SK-N-DZ (cell line): ENCODE data around the gene PYGB.

Source experiments
- DNase-seq: peaks from one replicate; pipeline ENCODE4 v3.0.0-alpha.2; 2015; ENCODE audit warnings: low spot score

PYGB gene

DNA sequence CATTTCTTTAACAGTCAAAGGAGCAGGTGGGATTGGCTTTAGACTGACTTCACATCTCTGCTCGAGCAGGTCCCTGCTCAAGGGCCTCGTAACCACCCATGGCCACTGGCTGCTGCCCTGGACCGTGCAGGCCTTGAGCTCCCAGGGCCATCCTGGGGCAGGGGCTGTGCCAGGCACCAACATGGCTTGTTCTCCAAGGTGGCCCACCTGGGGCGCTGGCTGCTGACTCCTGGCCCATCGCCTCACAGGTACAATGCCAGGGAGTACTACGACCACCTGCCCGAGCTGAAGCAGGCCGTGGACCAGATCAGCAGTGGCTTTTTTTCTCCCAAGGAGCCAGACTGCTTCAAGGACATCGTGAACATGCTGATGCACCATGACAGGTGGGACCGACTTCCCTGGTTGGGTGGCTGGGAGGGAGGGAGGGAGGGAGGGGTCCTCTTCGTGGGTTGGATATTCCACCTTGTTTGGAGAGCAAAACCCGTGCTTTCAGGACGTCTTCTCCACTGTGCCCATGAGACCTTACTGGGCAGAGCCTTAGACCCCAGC lies 46.1 kb downstream of the PYGB start:
- no peak for DNase-seq

DNA sequence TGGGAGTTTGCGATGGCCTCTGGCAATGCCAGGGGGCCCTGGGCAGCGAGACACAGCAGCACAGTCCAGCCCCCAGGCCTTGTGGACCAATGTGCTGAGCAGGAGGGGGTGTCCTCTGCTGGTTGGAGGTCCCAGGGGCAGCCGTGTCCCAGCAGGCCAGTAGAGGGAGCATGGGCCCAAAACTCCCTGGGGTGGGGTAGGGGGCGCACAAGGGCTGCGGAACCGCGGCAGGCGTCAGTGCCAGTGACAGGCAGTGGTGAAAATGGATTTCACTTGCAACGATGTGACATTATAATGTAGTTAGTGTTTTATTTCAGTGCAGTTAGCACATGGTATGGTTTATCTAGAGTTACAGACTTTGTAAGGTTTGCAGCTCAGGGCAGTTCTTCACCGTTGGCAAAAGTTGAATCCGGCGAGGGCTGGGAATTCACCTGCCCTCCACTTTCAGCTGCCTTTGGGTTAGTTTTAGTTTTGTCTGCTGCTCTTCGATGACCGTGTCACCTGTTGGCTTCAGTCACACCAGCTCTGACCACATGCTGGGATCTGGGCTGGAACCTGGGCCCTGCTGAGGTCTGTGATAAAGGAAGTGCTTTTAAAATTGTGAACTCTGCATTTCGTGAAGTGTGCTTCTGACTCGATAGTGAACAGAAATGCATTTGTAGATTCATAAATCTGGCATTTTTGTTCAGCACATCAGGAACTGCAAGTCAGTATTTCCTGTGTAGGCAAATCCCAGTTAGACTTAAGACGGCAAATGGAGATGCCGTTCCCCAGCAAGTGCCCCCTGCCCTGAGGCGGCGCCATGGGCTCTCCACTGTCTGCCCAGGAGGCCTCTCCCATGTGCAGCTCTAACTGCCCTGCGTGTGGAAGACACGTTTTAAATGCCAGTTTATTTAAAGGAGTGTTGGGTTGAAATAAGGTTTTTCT lies 46.8 kb downstream of the PYGB start:
- DNase-seq: peak; percentile 70

DNA sequence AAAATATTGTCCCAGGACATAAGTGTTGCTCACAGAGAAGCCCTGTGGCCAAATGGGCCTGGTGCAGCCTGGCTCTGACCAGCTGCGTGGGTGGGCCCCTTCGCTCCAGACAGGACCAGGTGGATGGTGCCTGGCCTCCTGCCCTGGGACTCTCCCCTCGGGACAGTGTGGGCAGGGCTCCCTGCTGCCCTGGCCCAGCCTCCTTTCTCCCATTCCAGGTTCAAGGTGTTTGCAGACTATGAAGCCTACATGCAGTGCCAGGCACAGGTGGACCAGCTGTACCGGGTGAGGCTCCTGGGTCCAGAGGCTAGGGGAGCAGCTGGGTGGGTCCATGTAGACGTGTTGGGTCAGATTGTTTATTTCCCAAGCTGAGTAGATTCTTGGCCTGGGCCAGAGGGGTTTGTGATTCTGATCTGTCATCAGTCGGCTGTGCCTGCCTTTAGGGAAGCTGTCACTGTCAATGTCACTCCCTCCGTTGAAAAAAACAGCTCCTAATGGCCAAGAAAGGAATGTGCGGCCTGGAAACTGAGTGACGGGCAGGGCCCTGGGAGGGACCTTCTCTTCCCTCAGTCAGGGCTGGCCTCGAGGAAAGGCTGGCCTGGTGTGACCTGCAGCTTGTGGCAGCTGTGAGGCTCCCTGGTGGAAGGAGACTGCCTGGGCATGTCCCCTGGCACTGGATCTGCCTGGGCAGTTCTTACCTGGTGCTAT lies 47.7 kb downstream of the PYGB start:
- peak; percentile 71 for DNase-seq

DNA sequence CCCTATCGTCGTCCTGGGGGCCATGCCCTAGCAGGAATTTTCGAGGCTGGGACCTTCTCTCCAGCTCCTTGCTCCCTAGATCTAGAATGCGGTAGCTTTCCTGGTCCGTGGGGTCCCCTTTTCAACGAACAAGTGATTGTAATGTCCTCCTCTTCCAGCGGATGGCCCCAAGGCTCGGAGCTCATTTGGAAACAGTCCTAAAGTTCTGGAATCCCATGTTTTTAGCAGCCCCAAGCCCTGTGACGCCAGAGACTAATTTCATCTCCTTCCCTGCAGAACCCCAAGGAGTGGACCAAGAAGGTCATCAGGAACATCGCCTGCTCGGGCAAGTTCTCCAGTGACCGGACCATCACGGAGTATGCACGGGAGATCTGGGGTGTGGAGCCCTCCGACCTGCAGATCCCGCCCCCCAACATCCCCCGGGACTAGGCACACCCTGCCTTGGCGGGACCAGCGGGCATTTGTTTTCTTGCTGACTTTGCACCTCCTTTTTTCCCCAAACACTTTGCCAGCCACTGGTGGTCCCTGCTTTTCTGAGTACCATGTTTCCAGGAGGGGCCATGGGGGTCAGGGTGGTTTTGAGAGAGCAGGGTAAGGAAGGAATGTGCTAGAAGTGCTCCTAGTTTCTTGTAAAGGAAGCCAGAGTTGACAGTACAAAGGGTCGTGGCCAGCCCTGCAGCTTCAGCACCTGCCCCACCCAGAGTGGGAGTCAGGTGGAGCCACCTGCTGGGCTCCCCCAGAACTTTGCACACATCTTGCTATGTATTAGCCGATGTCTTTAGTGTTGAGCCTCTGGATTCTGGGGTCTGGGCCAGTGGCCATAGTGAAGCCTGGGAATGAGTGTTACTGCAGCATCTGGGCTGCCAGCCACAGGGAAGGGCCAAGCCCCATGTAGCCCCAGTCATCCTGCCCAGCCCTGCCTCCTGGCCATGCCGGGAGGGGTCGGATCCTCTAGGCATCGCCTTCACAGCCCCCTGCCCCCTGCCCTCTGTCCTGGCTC lies 48.5 kb downstream of the PYGB start:
- peak; percentile 49 for DNase-seq

DNA sequence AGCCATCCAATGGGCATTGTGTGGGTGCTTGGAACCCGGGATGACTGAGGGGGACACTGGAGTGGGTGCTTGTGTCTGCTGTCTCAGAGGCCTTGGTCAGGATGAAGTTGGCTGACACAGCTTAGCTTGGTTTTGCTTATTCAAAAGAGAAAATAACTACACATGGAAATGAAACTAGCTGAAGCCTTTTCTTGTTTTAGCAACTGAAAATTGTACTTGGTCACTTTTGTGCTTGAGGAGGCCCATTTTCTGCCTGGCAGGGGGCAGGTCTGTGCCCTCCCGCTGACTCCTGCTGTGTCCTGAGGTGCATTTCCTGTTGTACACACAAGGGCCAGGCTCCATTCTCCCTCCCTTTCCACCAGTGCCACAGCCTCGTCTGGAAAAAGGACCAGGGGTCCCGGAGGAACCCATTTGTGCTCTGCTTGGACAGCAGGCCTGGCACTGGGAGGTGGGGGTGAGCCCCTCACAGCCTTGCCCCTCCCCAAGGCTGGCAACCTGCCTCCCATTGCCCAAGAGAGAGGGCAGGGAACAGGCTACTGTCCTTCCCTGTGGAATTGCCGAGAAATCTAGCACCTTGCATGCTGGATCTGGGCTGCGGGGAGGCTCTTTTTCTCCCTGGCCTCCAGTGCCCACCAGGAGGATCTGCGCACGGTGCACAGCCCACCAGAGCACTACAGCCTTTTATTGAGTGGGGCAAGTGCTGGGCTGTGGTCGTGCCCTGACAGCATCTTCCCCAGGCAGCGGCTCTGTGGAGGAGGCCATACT lies 49.4 kb downstream of the PYGB start:
- no peak for DNase-seq

DNA sequence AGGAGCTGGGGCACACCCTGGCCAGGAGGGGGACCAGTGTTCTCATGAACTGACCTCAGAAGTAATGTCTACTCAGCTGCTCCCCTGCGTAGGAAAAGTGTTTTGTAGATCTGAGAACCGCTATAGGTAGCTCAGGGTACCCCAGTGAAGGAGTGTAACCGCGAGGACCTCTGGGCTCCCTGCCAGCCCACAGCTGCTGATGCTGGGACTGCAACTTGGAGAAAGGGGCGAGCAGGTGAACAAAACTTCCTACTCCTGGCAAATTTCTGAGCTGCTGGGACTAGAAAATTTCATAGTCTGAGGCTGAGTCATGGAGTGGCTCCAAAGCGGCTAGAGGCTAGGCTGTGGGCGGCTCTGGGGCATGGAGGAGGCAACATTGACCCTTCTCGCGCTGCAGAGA lies 51.9 kb downstream of the PYGB start:
- no peak for DNase-seq

DNA sequence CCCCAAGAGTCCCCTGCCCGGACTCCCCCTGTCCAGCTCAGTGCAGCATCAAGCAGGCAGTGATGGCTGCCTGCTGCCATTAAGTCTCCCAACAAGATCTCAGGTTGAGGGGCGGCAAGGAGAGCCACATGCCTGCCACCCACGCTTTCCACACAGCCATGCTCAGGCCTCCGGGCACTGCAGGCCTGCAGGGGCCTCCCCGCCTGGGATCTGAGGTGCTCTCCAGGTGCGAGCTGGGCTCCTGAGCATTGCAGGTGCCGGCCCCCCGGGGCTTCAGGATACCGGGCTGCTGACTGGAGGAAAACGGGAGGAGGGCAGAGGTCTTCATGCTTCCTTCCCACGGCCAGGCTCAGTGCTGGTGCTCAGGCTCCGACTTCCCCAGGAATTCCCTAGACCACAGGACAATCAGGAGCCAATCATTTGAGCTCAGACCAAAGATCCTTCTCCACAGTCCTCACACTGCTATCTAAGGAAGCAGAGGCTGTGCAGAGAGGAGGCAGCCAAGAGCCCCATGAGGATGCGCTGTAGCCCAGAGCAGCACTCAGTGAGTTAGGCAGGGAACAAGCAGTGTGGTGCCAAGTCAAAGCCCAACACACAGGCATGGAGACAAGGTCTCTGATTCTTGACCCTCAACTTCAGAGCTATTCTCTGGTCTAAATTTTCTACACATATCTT lies 52.7 kb downstream of the PYGB start:
- DNase-seq: no peak

DNA sequence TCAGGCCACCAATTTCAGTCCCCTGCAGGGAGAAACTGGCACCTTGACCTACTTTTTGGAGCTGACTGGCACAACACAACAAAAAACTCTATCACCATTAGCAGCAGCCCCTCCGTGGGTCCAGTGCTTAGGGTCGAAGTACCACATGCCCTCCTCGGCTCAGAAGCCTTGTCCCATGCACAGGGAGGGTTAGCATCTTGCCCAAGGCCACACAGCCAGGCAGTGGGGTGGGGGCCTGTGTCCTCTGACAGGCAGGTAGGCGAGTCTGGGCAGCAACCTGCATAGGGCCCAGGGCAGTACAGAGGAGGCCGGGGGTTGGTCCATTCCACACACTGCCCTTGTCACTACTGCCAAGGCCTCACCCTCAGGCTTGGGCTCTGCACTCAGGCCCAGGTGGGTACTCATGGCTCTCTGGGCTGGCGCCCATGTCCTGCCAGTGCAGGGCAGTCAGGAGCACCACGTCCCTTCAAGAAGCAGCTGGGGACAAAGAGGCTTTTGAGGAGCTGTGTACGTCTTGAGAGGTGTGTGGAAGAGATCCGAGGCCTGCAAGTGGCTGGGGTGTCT lies 53.6 kb downstream of the PYGB start:
- no peak for DNase-seq

DNA sequence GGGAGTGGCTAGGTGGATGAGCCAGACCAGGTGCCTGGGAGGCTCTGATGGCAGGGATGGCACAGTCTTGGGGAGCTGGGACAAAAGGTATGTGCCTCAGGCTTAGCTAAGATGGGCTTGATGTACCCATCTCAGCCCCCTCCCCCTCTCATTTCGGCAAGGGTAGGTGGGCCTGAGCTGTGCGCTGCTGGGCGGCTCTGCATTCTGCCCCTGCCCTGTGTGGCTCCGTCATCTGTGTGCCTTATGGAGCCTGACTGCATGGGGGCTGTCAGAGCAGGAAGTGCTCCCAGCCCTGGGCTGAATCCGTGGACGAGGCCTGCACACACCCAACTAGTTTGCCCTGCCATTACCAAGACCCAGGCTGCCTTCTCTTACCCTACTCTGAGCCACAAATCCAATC lies 54.7 kb downstream of the PYGB start:
- DNase-seq: no peak

DNA sequence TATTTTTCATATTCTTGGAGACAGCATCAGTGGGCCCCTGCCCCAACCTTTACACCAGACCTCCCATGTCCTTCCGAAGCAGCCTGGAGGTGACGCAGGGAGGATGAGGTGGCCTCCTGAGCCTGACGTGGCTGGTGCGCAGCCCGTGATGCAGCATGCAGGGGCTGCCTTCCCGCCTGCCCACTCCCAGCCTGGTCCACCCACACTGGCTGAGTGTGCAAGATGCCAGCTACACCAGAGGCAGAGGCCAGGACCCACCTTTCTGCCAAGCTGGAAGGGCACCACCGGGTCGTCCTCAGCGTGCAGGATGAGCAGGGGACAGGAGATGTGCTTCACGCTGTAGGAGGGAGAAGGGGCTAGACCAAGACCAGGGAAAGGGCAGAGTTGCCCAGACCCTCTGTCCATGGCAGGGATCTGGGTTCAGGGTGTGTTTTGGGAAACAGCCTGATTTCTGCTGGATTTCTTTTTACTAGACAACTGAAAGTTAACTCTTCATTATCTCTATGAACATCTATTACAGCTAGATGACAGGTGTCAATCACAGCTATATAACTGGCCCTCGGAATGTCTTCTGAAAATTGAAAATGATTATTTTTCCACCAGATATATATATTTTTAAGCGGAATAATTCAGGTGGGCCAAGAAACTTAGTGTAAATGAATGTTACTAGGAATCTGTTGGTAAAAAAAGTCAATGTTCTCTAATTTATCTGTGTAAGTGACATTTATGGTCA lies 55.6 kb downstream of the PYGB start:
- no peak for DNase-seq

DNA sequence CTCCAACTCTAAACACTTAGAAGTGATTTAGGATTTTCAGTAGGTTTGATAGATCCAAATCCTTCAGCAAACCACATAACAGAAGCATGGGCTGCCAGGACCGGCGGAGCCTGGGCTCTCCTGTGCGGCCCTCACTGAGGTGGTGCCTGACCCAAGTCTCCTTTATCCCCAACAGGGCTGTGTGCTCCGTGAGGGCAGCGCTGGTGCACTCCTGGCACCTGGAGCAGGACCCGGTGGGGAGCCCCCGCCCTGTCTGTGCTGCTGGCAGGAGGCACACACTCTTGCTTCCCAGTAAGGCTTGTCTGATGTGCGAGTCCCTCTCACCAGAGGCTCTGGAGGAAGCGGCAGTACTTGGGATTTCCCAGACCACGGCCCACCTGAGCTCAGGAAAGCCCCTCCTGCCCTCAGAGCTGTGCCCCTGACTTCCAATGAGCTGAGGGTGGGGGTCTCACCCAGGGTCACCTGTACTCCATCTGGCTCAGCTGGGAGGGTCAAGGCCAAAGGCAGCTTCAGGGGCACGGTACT lies 56.2 kb downstream of the PYGB start:
- no peak for DNase-seq

DNA sequence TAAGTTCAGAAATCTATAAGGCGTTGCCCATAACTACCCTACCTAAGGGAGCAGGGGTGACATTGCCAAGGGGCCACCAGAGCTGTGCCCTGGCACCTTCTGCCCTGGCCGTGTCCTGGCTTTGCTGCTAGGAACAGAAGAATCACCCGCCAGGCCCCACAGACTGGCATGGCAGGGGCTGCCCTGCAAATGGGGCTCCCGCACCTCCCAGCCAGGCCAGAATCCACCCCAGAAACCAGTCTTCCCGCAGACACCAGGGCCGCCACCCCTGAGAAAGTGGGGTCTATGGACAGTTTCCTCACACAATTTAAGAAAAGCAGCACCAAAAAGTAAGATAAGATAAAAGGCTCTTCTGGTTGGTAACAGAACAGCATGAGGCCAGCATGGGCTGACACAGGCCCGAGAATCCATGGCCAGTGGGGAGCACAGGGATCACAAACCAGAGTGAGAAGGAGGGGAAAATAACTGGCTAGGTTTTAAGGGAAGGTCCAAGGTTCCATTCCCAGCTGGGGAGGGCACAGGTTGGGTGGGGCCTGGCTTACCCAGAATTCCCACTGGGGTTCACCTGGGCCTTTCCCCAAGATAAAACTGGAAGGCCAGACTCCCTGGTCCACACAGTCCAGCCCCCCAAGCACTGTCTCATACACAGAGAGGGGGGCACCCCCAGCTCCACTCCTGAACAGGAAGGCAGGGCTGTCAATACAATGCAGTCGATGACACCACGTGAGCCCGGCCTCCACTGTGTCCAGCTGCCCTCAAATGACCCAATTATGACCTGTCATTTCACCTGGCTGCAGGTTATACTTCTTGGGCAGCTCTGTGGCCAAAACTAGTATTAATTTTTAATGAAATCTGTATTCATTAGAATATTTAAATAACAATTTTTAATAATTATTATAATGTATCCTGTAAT lies 59.4 kb downstream of the PYGB start:
- DNase-seq: no peak

DNA sequence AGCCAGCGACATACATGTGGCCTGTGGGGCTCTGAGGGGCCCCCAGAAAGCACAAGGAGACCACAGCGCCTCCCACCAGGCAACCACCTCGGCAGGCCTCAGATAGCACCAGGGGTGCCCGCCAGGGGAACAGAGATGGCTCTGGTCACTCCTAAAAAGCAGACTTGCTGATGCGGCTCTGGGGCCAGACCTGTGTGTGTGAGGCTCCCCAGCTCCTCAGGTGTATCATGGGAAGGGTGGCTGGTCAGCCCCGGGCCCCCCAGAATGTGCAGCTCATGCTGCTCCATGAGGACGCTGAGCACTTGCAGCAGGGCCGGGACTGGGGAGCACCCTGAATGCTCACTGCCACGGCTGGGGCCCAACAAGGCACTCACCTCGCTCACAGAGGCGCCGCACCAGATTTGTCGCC lies 60.2 kb downstream of the PYGB start:
- DNase-seq: no peak

DNA sequence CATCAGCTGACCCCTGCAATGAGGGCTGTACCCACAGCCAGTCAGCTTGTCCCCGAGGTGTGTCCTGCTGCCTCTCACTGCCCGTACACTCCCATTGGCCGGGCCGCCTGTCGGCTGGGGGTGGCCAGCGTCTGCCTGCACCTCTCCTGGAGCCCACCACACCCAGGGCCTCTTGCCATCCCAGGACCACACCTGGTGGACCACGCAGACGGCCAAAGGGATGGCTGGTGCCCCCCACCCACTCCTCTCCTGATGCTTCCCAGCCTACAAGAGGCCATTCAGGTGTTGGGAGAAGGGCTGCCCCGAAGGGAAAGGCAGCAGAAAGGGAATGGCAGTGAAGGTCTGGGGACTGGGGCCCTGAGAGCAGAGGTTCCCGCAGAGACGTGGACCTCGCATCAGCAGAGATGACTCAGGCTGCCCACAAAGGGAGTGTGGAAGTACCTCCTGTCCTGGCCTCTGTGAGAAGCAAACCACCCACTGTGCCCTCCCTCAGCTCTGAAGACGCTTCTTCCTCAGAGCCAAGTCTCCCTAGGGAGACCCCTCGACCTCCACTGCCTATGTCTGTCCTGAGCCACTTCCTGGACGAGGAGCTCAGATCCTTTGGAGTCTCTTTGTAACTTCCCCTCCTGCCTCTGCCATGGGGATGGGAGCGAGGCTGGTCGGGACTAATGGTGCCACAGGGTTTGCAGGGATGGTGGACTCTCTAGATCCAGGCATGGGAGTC lies 60.9 kb downstream of the PYGB start:
- no peak for DNase-seq

DNA sequence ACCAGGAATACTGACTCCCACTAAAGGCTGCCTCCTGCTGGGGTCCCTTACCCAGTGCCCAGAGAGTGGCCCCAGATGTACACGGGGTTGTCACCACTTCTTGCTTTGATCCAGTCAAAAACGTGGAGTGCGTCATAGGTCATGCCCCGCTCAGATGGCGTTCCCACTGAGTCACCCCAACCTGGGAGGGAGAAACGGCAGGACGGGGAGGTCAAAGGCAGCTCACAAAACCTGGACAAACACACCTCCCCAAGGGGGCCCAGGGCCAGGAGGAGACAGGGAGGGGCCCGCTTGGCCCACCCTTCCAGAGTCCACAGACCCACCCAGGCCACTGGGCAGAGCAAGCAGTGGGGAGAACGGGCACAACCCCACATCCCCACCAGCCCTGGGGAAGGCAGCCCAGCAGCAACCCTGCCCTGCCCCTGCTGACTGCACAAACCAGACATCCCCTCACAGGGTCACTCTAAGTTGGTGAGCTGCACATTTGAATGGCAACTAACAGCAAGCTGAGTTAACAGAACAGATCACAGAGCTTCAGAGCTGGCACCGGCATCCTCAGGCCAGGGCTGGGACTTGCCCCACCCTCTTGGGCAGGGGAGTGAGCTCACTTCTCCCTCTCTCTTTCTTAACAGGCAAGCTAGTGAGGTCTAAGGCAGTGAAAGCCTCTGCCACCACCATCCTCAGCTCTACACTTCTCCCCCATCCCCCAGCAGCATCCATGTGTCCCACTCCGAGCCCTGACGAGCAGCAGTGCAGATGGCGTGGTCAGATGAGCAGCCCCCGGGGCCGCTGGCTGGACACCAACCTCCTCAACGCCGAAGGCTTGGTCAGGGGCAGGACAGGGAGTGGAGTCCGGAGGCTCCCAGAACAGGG lies 61.7 kb downstream of the PYGB start:
- no peak for DNase-seq
